Panc1 (cell line): ENCODE data around the gene A2M. TPM values are rescaled to one million over a fixed set of nuclear protein-coding genes. Genes with fewer than 3 reads are reported as not detected.

Experiments
- ATAC-seq: fragments of 200-7000 bp; cut with Tn5 transposase; 2 replicates; pipeline ENCODE4 v1.9.1; 2020; ENCODE audit warnings: mild to moderate bottlenecking, moderate library complexity
- BruUV-seq: library from RNA; stranded (reverse); fragments of 400-500 nt; replicated peaks from 2 replicates; lab custom pipeline; 2021; lab: Mats Ljungman, UMichigan
- CTCF ChIA-PET: fragments of 300-600 bp; sonication (Branson Sonifier 250); formaldehyde crosslinking; loops from one replicate; lab custom pipeline; 2022; ENCODE audit warnings: antibody characterized with exemption; lab: Charles Lee
- POLR2A ChIA-PET: fragments of 300-600 bp; sonication (Branson Sonifier 250); formaldehyde crosslinking; loops from one replicate; lab custom pipeline; 2022; ENCODE audit warnings: antibody characterized with exemption; lab: Charles Lee
- DNase-seq: peaks from one replicate; pipeline ENCODE4 v3.0.0-alpha.2; 2010; ENCODE audit warnings: low read depth, low spot score
- H3K27ac ChIP-seq: 2 replicates; pipeline ENCODE4 v1.5.1; 2011; ENCODE audit warnings: mild to moderate bottlenecking, low read length, inconsistent platforms
- H3K27me3 ChIP-seq: fragments of 200-500 bp; sonication (Bioruptor generic); 2 replicates; pipeline ENCODE4 v1.6.0; 2014; ENCODE audit warnings: low read length, inconsistent platforms; ENCODE audit not compliant: control insufficient read depth, insufficient read depth
- H3K36me3 ChIP-seq: fragments of 200-500 bp; sonication (Bioruptor generic); 2 replicates; pipeline ENCODE4 v1.5.1; 2014; ENCODE audit warnings: inconsistent platforms, mild to moderate bottlenecking, low read length, moderate library complexity; ENCODE audit not compliant: control insufficient read depth, insufficient read depth
- H3K4me1 ChIP-seq: 2 replicates; pipeline ENCODE4 v1.5.1; 2011; ENCODE audit warnings: inconsistent platforms, mild to moderate bottlenecking, low read length, moderate library complexity; ENCODE audit not compliant: control insufficient read depth, insufficient read depth
- H3K4me3 ChIP-seq, 2 experiments: 2 replicates each; pipeline ENCODE4 v1.5.1; 2011 to 2012; ENCODE audit warnings: low read depth in 2 of 2, low read length in 2 of 2, mild to moderate bottlenecking in 2 of 2, inconsistent platforms in 1 of 2, moderate library complexity in 1 of 2
- H3K9me3 ChIP-seq: fragments of 200-500 bp; sonication (Bioruptor generic); 2 replicates; pipeline ENCODE4 v1.5.1; 2014; ENCODE audit warnings: low read depth, mild to moderate bottlenecking, inconsistent platforms, low read length, moderate library complexity; ENCODE audit not compliant: control insufficient read depth, insufficient read depth
- CTCF ChIP-seq: fragments of 450-650 bp; IDR thresholded peaks from 2 replicates; pipeline ENCODE4 v1.5.1; 2017; ENCODE audit warnings: mild to moderate bottlenecking
- POLR2AphosphoS5 ChIP-seq: IDR thresholded peaks from 2 replicates; pipeline ENCODE4 v1.6.1; 2012; ENCODE audit warnings: mild to moderate bottlenecking, low read depth, low read length, moderate library complexity
- REST ChIP-seq, 2 experiments: IDR thresholded peaks; 2 replicates each; pipeline ENCODE4 v1.6.1; 2011 to 2012; ENCODE audit warnings: low read depth in 2 of 2, control low read depth in 1 of 2, low read length in 1 of 2, mild to moderate bottlenecking in 1 of 2, moderate library complexity in 1 of 2; ENCODE audit not compliant: insufficient read depth in 1 of 2
- SIN3A ChIP-seq: IDR thresholded peaks from 2 replicates; pipeline ENCODE4 v1.6.1; 2012; ENCODE audit warnings: low read depth, mild to moderate bottlenecking, low read length, moderate library complexity, borderline replicate concordance; ENCODE audit not compliant: insufficient read depth
- TCF7L2 ChIP-seq: IDR thresholded peaks from 2 replicates; pipeline ENCODE4 v1.6.1; 2011; ENCODE audit warnings: mild to moderate bottlenecking, low read depth, low read length, inconsistent platforms
- in situ Hi-C: cut with HindIII; loops from 2 replicates; pipeline ENCODE4 v1.10.0; 2016; ENCODE audit warnings: low sequenced_read_pairs, low pct_unique_long_range_greater_than_20kb
- intact Hi-C: fragments of 100-400 bp; cut with micrococcal nuclease; formaldehyde crosslinking; loops from one replicate; pipeline ENCODE4 v1.10.0; 2022; ENCODE audit not compliant: unreplicated experiment
- total RNA-seq: library from RNA; stranded (reverse); gene quantifications from one replicate; pipeline ENCODE4 v1.2.1, GENCODE V29; 2021; ENCODE audit not compliant: unreplicated experiment

The A2M gene
- total RNA-seq, 1 experiment from 2014 or later: 2.1 TPM

GRCh38 chr12:9130244-9130643 is 14.5 kb upstream of the A2M start:
- Histone ChIP-seq H3K36me3 (no peaks in the 10 kb centered on the region), H3K27me3 (0 out of 2 replicates have a peak, but pooled peaks cover 2% of the 10 kb centered on the region), H3K4me3 (no peak overlapping the region), H3K9me3 (no peaks in the 10 kb centered on the region), H3K27ac (no peak overlapping the region), H3K4me1 (no peaks in the 10 kb centered on the region)
- POLR2A ChIA-PET: no interaction called here
- no peak for TF ChIP-seq SIN3A
- TF ChIP-seq REST (IDR thresholded peaks at IDR 0.05; ENCODE audit: insufficient read depth in 1 of 2, low read depth in 2 of 2, low read length in 1 of 2): no peak
- no peak for TF ChIP-seq POLR2AphosphoS5
- no peak for TF ChIP-seq TCF7L2
- no peak for TF ChIP-seq CTCF
- in situ Hi-C loops (no loop called here), intact Hi-C loops (no loop called here)
- ATAC-seq (no peak), DNase-seq (no peak)
- BruUV-seq: no TSS peak
- CTCF ChIA-PET: no interaction called here

- POLR2A ChIA-PET: no interaction called here
Observed at GRCh38 chr12:9127936-9128663, 12.4 kb upstream of the A2M start.

More at GRCh38 chr12:9127936-9128663, 12.4 kb upstream of the A2M start:
- DNase-seq (no peak), ATAC-seq (no peak)
- Histone ChIP-seq H3K4me1 (no peaks in the 10 kb centered on the region; the same call in 1 of the 2 replicates), H3K4me3 (no peak overlapping the region), H3K27ac (no peak overlapping the region), H3K9me3 (no peaks in the 10 kb centered on the region), H3K27me3 (no peaks in the 10 kb centered on the region), H3K36me3 (no peaks in the 10 kb centered on the region)
- in situ Hi-C loops (no loop called here), intact Hi-C loops (no loop called here)
- TF ChIP-seq CTCF (no peak), POLR2AphosphoS5 (no peak)
- CTCF ChIA-PET: no interaction called here
- BruUV-seq: no TSS peak
